ENCODE data around the gene HOXB1.

- TF ChIP-seq YY1 (IDR thresholded peaks at IDR 0.05) (no peak), CTCF (IDR thresholded peaks at IDR 0.05; ENCODE audit: low read depth, low read length, missing input control) (no peak)
Measured at GRCh38 chr17:48539177-48539576, 8.4 kb upstream of the HOXB1 start.
